SHP77 treated with DMSO at 0.1 percent for 48 hours (cell line): ENCODE results near the gene CNGA1.
A peak's percentile ranks its signal among the peaks of the same experiment; 100 is the strongest.

ENCODE experiments used
- DNase-seq: peaks from one replicate; lab custom pipeline; 2025; lab: John Stamatoyannopoulos, UW

CNGA1 gene

GRCh38 chr4:48016141-48017107 lies at the start of gene CNGA1, which contains the start of gene NIPAL1:
CNGA1 (minus strand) TSS chr4:48016681; CDS start chr4:47952689, 63,992 bp downstream.
NIPAL1 (plus strand) TSS chr4:48016772; CDS start chr4:48016840, 68 bp downstream.
- DNase-seq = peak; percentile 18

DNA sequence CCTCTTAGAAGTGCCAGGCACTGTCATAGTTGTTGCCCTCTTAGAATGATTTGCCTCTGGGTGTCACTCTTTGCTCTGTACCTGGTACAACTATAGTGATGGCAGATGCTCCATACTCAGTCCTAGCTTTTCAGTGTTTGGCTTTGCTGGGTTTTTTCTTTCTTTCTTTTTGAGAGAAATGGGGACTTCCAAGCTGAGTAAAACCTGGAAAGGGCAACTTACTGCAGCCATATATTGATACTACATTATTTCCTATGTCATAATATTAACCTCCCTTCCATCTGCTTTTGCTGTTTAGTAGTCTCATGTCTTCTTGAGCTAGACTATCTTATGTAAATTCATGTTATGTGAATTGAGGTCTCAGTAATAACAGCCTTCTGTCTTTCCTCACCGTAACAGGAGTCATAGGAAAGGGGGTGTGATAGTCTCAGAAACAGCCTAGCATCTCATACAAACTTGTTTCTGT lies 49.1 kb upstream of the CNGA1 start:
- DNase-seq = no peak

DNA sequence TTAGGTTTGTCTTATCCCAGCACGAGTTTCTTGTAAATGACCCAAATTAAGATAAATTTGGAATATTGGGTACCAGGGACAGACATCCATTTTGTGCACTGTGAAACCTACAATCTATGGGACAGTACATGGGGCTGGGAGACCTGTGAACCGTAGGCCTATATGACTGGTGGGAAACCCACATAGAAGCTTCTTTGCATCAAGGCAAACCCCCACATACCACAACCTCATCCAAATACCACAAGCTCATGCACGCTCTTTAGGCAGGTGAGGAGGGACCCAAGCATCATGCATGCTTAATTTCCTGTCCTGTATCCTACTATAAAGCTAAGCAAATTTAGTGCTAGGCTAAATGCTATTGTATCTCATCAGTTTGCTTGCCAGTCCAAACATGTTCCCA lies 47.9 kb upstream of the CNGA1 start:
- DNase-seq = no peak

GRCh38 chr4:48058617-48059530 lies 42.4 kb upstream of the CNGA1 start:
- no peak for DNase-seq

GRCh38 chr4:48051078-48051477 lies 34.6 kb upstream of the CNGA1 start:
- no peak for DNase-seq

DNA sequence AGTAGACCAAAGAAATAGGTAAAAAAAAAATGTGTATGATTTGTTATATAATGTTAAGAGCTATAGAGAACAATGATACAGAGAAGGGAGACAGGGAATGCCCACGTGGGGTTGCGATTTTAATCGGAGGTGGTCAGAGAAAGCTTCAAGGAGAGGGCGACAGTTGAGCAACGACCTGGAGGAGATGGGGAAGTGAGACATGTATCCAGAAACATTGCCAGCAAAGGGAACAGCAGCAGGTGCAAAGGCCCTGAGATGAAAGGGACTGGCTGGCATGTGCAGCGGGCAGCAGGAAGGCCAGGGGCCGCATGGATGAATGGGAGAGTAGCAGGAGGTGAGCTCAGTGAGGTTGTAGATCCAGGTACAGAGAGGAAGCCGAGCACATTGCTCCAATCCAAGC lies 33.0 kb upstream of the CNGA1 start:
- DNase-seq = no peak

GRCh38 chr4:48047896-48048295 lies 31.4 kb upstream of the CNGA1 start:
- DNase-seq = no peak

- DNase-seq = no peak
Measured at GRCh38 chr4:48047421-48047844, 31.0 kb upstream of the CNGA1 start.

DNA sequence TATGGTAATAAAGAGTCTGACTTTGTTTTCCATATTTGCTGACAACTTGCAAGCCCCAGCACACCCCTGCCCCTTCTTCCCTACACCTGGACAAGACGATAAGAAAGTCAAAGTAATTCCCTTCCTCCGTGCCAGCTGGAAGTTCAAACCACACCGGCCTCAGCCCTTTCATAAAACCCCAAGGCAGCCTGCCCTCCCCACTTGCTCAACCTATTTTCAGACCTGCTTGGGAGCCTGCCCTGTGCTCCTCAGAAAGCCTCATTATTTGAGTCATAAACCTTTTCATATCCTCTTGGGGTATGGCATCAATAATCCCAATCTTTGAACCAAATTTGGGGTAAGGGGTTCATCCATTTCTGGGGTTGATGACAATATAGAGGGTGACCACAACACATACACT lies 29.6 kb upstream of the CNGA1 start:
- no peak for DNase-seq

- DNase-seq = no peak
Measured at GRCh38 chr4:48044298-48044697, 27.8 kb upstream of the CNGA1 start.

GRCh38 chr4:48043504-48043903 lies 27.0 kb upstream of the CNGA1 start:
- DNase-seq = no peak

- no peak for DNase-seq
Measured at GRCh38 chr4:48042979-48043461, 26.5 kb upstream of the CNGA1 start.

DNA sequence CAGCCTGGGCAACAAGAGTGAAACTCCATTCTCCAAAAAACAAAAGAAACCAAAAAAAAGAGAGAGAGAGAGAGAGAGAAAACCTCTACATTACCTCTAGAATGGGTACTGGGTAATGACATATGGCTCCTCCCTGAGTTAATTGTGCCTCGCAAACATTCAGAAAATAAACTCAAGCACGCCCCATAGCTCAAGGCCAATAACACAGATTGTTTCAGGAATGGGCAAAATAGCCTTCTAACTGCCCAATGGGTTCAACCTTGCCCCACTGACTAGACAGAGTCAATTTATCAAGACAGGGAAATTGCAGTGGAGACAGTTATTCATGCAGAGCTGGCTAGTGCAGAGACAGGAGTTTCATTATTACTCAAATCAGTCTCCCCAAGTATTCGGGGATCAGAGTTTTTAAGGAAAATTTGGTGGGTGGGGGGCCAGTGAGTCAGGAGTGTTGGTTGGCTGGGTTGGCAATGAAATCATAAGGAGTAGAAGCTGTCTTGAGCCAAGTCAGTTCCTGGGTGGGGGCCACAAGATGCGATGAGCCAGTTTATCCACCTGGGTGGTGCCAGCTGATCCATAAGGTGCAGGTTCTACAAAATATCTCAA lies 25.2 kb upstream of the CNGA1 start:
- DNase-seq = no peak

- DNase-seq = no peak
Measured at GRCh38 chr4:48039561-48039960, 23.1 kb upstream of the CNGA1 start.

DNA sequence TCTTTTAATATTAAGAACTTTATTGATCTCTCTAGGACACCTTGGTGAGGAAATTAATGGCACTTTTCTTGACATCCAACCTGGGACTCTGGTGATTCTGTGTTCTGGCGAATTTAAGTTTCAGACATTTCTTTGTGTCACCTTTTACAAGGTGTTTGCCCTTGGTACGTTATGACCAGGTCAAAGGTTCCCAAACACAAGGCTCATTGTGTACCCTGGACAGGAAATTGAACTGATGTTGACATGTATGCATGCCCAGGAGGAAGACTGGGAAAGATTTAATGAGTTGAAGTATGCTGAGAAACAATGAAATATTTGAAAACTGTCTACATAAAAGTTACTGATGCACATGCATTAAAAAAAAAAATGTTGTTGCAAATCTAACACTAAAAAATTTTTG lies 22.2 kb upstream of the CNGA1 start:
- no peak for DNase-seq

- no peak for DNase-seq
Measured at GRCh38 chr4:48037117-48037462, 20.6 kb upstream of the CNGA1 start.

GRCh38 chr4:48035952-48036351 lies 19.5 kb upstream of the CNGA1 start:
- DNase-seq = no peak

DNA sequence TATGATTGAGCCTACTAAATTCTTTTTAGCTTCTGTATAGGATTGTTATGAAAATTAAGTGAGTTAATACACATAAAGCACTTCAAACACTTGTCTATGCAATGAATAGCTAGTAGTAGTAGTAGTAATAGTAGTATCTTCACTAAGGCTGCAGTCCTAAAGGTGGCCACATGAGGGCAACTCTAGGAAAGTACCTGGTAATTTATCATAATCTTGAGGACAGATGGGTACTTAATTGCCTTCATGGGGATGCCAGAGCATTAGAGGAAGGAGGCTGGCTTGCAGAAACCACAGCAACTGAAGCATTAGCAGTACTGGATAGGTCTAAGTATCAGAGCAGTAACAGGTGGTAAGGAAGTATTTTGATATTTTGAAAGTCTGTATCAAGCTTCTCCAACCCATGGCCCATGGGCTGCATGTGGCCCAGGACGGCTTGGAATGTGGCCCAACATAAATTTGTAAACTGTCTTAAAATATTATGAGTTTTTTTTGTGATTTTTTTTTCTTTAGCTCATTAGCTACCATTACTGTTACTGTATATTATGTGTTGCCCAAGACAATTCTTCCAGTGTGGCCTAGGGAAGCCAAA lies 17.4 kb upstream of the CNGA1 start:
- no peak for DNase-seq

- no peak for DNase-seq
Measured at GRCh38 chr4:48033412-48033811, 16.9 kb upstream of the CNGA1 start.

GRCh38 chr4:48032721-48033120 lies 16.2 kb upstream of the CNGA1 start:
- DNase-seq = no peak

- no peak for DNase-seq
Measured at GRCh38 chr4:48031802-48032525, 15.5 kb upstream of the CNGA1 start.
